HCT116 (cell line): ENCODE results near the gene PCK2. TPM values are rescaled to one million over a fixed set of nuclear protein-coding genes. Genes with fewer than 3 reads are reported as not detected.

ENCODE experiments used
- ATAC-seq: fragments of 200-7000 bp; cut with Tn5 transposase; 2 replicates; pipeline ENCODE4 v1.9.1; 2020; ENCODE audit warnings: mild to moderate bottlenecking, moderate library complexity
- BruUV-seq: library from RNA; stranded (reverse); fragments of 400-500 nt; replicated peaks from 2 replicates; lab custom pipeline; 2021; lab: Mats Ljungman, UMichigan
- CTCF ChIA-PET: fragments of 300-600 bp; sonication (Branson Sonifier 250); formaldehyde crosslinking; loops from one replicate; lab custom pipeline; 2021; ENCODE audit warnings: antibody characterized with exemption; lab: Charles Lee
- POLR2A ChIA-PET: fragments of 300-600, 350-600 bp; sonication (Branson Sonifier 250); formaldehyde crosslinking; loops from one replicate; lab custom pipeline; 2021; ENCODE audit warnings: antibody characterized with exemption; lab: Charles Lee
- RAD21 ChIA-PET, 2 experiments: fragments of 300-600 bp; sonication (Branson Sonifier 250); formaldehyde crosslinking; loops; one replicate each; lab custom pipeline; 2023; ENCODE audit warnings: low total read pairs in 2 of 2; ENCODE audit not compliant: uncharacterized antibody in 2 of 2, unreplicated experiment in 2 of 2, low non-redundant PET in 1 of 2; lab: Charles Lee
- DNase-seq: peaks from one replicate; pipeline ENCODE4 v3.0.0-alpha.2; 2010; ENCODE audit warnings: low read depth, low spot score
- H2AFZ ChIP-seq: fragments of 200-600 bp; shearing (Covaris generic), sonication (generic); 2 replicates; pipeline ENCODE4 v1.6.1; 2017; ENCODE audit warnings: low read depth, mixed run types, mixed read lengths, antibody characterized with exemption, low read length; ENCODE audit not compliant: poor library complexity, severe bottlenecking
- H3K27ac ChIP-seq: 2 replicates; pipeline ENCODE4 v1.5.1; 2012; ENCODE audit warnings: low read depth, low read length
- H3K27me3 ChIP-seq: fragments of 200-600 bp; sonication (generic); 2 replicates; pipeline ENCODE4 v1.6.1; 2016; ENCODE audit warnings: mixed run types, low read length, mixed read lengths; ENCODE audit not compliant: insufficient read depth
- H3K36me3 ChIP-seq, 2 experiments: fragments of 200-500 bp in 1 of 2; fragments of 200-600 bp in 1 of 2; sonication (Bioruptor generic) in 1 of 2; sonication (generic) in 1 of 2; 2 replicates each; pipeline versions ENCODE4 v1.5.1 to v1.6.1; 2014 to 2016; ENCODE audit warnings: low read length in 2 of 2, inconsistent platforms in 1 of 2, mixed read lengths in 1 of 2, mixed run types in 1 of 2; ENCODE audit not compliant: insufficient read depth in 2 of 2, control insufficient read depth in 1 of 2
- H3K4me1 ChIP-seq, 2 experiments: fragments of 200-600 bp in 1 of 2; sonication (generic) in 1 of 2; 2 replicates each; pipeline versions ENCODE4 v1.5.1 to v1.6.1; 2012 to 2017; ENCODE audit warnings: low read length in 2 of 2, inconsistent platforms in 1 of 2, mild to moderate bottlenecking in 1 of 2, mixed read lengths in 1 of 2, mixed run types in 1 of 2, moderate library complexity in 1 of 2; ENCODE audit not compliant: insufficient read depth in 2 of 2, control insufficient read depth in 1 of 2
- H3K4me2 ChIP-seq: fragments of 200-600 bp; sonication (generic); 2 replicates; pipeline ENCODE4 v1.6.1; 2017; ENCODE audit warnings: mixed run types, low read length, mixed read lengths
- H3K4me3 ChIP-seq, 2 experiments: fragments of 200-600 bp in 1 of 2; sonication (generic) in 1 of 2; replicated peaks in 1 of 2; 2 replicates each; pipeline ENCODE4 v1.5.1; 2011 to 2016; ENCODE audit warnings: low read length in 2 of 2, control low read depth in 1 of 2, low read depth in 1 of 2, mild to moderate bottlenecking in 1 of 2, mixed read lengths in 1 of 2, mixed run types in 1 of 2
- H3K79me2 ChIP-seq: fragments of 200-600 bp; sonication (generic); 2 replicates; pipeline ENCODE4 v1.6.1; 2017; ENCODE audit warnings: mild to moderate bottlenecking, mixed run types, low read length, moderate library complexity, mixed read lengths; ENCODE audit not compliant: insufficient read depth
- H3K9ac ChIP-seq: fragments of 200-600 bp; sonication (generic); 2 replicates; pipeline ENCODE4 v1.6.1; 2016; ENCODE audit warnings: low read length, mixed read lengths
- H3K9me2 ChIP-seq: fragments of 200-600 bp; sonication (generic), shearing (Covaris generic); 2 replicates; pipeline ENCODE4 v1.6.1; 2017; ENCODE audit warnings: mixed run types, mild to moderate bottlenecking, moderate library complexity; ENCODE audit not compliant: insufficient read depth
- H3K9me3 ChIP-seq, 2 experiments: fragments of 200-500 bp in 1 of 2; fragments of 200-600 bp in 1 of 2; sonication (Bioruptor generic) in 1 of 2; sonication (generic) in 1 of 2; 2 replicates each; pipeline ENCODE4 v1.6.1; 2014 to 2017; ENCODE audit warnings: low read length in 2 of 2, mixed read lengths in 2 of 2, inconsistent platforms in 1 of 2, low read depth in 1 of 2, mild to moderate bottlenecking in 1 of 2, mixed run types in 1 of 2, moderate library complexity in 1 of 2; ENCODE audit not compliant: control insufficient read depth in 1 of 2, insufficient read depth in 1 of 2
- H4K20me1 ChIP-seq: fragments of 200-600 bp; sonication (generic), shearing (Covaris generic); 2 replicates; pipeline ENCODE4 v1.6.1; 2017; ENCODE audit warnings: mixed run types, mild to moderate bottlenecking, moderate library complexity; ENCODE audit not compliant: insufficient read depth
- ELF1 ChIP-seq: IDR thresholded peaks from 2 replicates; pipeline ENCODE4 v1.6.1; 2012; ENCODE audit warnings: low read depth, borderline replicate concordance
- EZH2phosphoT487 ChIP-seq: fragments of 200-600 bp; IDR thresholded peaks from 2 replicates; pipeline ENCODE4 v1.6.1; 2018; ENCODE audit warnings: antibody characterized with exemption, borderline replicate concordance
- RAD21 ChIP-seq: IDR thresholded peaks from 2 replicates; pipeline ENCODE4 v1.6.1; 2012; ENCODE audit warnings: low read depth, mild to moderate bottlenecking
- SIN3A ChIP-seq: IDR thresholded peaks from 2 replicates; pipeline ENCODE4 v1.6.1; 2012; ENCODE audit warnings: low read depth
- YY1 ChIP-seq: IDR thresholded peaks from 2 replicates; pipeline ENCODE4 v1.6.1; 2011; ENCODE audit warnings: low read length, low read depth, moderate library complexity, mild to moderate bottlenecking; ENCODE audit not compliant: insufficient replicate concordance; ENCODE audit errors: extremely low read depth
- ZFX ChIP-seq: fragments of 450-650 bp; IDR thresholded peaks from 2 replicates; pipeline ENCODE4 v1.6.1; 2017
- intact Hi-C: fragments of 100-400 bp; cut with micrococcal nuclease; formaldehyde crosslinking; loops from 2 replicates; pipeline ENCODE4 v1.10.0; 2022
- total RNA-seq: library from RNA; stranded (reverse); gene quantifications from one replicate; pipeline ENCODE4 v1.2.1, GENCODE V29; 2021; ENCODE audit not compliant: unreplicated experiment

The PCK2 gene
- total RNA-seq, 1 experiment from 2014 or later, result 94.1 TPM

- Histone ChIP-seq H3K27ac (no peak overlapping the region), H3K4me3 (no peak overlapping the region), H2AFZ (no peak overlapping the region), H3K79me2 (no peaks in the 10 kb centered on the region), H4K20me1 (no peaks in the 10 kb centered on the region), H3K4me1 (no peaks in the 10 kb centered on the region), H3K9me3 (no peaks in the 10 kb centered on the region), H3K27me3 (no peaks in the 10 kb centered on the region), H3K9me2 (no peaks in the 10 kb centered on the region), H3K4me2 (no peak overlapping the region), H3K9ac (no peak overlapping the region), H3K36me3 (no peaks in the 10 kb centered on the region)
- TF ChIP-seq EZH2phosphoT487 (no peak), YY1 (no peak), SIN3A (no peak)
- ATAC-seq (no peak), DNase-seq (no peak)
- no TSS peak for BruUV-seq
- POLR2A ChIA-PET, result no interaction called here
- RAD21 ChIA-PET, result no interaction called here
- CTCF ChIA-PET, result no interaction called here
- intact Hi-C loops, result loop anchor here (2.0 to 5.0 kb wide), 2 partner anchors 45 to 237 kb away; partner anchors contain the start of genes DHRS1 and NOP9
Observed at GRCh38 chr14:24059841-24060388, 34.2 kb upstream of the PCK2 start.

- no peaks in the 10 kb centered on the region for H3K36me3 ChIP-seq
- H3K27me3 ChIP-seq, result no peaks in the 10 kb centered on the region
- ATAC-seq, result no peak
- no peak for DNase-seq
- no peak overlapping the region for H3K4me2 ChIP-seq
- H3K9me3 ChIP-seq, result no peaks in the 10 kb centered on the region
- H3K79me2 ChIP-seq, result no peaks in the 10 kb centered on the region
- H3K4me3 ChIP-seq, result no peak overlapping the region
- no peaks in the 10 kb centered on the region for H4K20me1 ChIP-seq
- TF ChIP-seq YY1 (no peak), SIN3A (no peak), ZFX (no peak), RAD21 (no peak), ELF1 (no peak)
- ChIA-PET RAD21 (no interaction called here), CTCF (interaction anchor here (1.2 to 1.6 kb wide), 2 partner anchors 30 to 48 kb away, joined by 4 to 8 read pairs; no protein-coding TSS in a partner anchor), POLR2A (interaction anchor here (0.8 kb wide), 1 partner anchor 33 kb away, joined by 3 read pairs; the partner anchor contains the start of gene PCK2)
- no peak overlapping the region for H2AFZ ChIP-seq
- H3K4me1 ChIP-seq, result no peaks in the 10 kb centered on the region
- BruUV-seq, result no TSS peak
- no peaks in the 10 kb centered on the region for H3K9me2 ChIP-seq
- H3K9ac ChIP-seq, result no peak overlapping the region
- no peak overlapping the region for H3K27ac ChIP-seq
- intact Hi-C loops, result no loop called here
Observed at GRCh38 chr14:24060443-24060842, 33.7 kb upstream of the PCK2 start.
